HEK293 (cell line): ENCODE data around the gene CD164.

Experiments used
- CTCF ChIA-PET: fragments of 350-600 bp; formaldehyde crosslinking; extraction: SDS; loops from one replicate; lab custom pipeline; 2021; ENCODE audit warnings: antibody characterized with exemption; lab: Yijun Ruan, JAX
- POLR2A ChIA-PET: fragments of 300-600 bp; formaldehyde crosslinking; extraction: SDS; loops from one replicate; lab custom pipeline; 2020; ENCODE audit warnings: antibody characterized with exemption, inconsistent platforms; lab: Yijun Ruan, JAX
- H3K27ac ChIP-seq: fragments of 200-500 bp; sonication (Bioruptor generic); 2 replicates; pipeline ENCODE4 v1.5.1; 2014; ENCODE audit warnings: low read depth, low read length, control low read depth, inconsistent platforms; ENCODE audit errors: extremely low read depth
- H3K36me3 ChIP-seq, 2 experiments: fragments of 200-500 bp in 1 of 2; sonication (Bioruptor generic) in 1 of 2; 1 replicate in 1 of 2; 2 replicates in 1 of 2; pipeline ENCODE4 v1.5.1; 2014 to 2017; ENCODE audit warnings: inconsistent platforms in 2 of 2, low read length in 2 of 2; ENCODE audit not compliant: control insufficient read depth in 2 of 2, insufficient read depth in 1 of 2
- H3K4me1 ChIP-seq: fragments of 200-500 bp; sonication (Bioruptor generic); 2 replicates; pipeline ENCODE4 v1.5.1; 2014; ENCODE audit warnings: mild to moderate bottlenecking, low read length, inconsistent platforms; ENCODE audit not compliant: control insufficient read depth, insufficient read depth
- H3K4me3 ChIP-seq: 2 replicates; pipeline ENCODE4 v1.5.1; 2011; ENCODE audit warnings: low read depth, mild to moderate bottlenecking, control low read depth, low read length, moderate library complexity
- H3K9me3 ChIP-seq: fragments of 200-500 bp; sonication (Bioruptor generic); 2 replicates; pipeline ENCODE4 v1.5.1; 2014; ENCODE audit warnings: low read depth, low read length, inconsistent platforms; ENCODE audit not compliant: control insufficient read depth, insufficient read depth
- BCL11B ChIP-seq: fragments of 450-650 bp; formaldehyde crosslinking; IDR thresholded peaks from 2 replicates; pipeline ENCODE4 v1.5.1; 2016; ENCODE audit warnings: low read depth, missing biosample characterization, missing genetic modification characterization
- INSM2 ChIP-seq: fragments of 450-650 bp; formaldehyde crosslinking; IDR thresholded peaks from 2 replicates; pipeline ENCODE4 v1.5.1; 2016; ENCODE audit warnings: missing biosample characterization, missing genetic modification characterization
- PBX3 ChIP-seq: sonication (generic); formaldehyde crosslinking; IDR thresholded peaks from 2 replicates; pipeline ENCODE4 v1.8.1; 2022; ENCODE audit warnings: mild to moderate bottlenecking, moderate library complexity, missing genetic modification reagents
- REST ChIP-seq: fragments of 450-650 bp; formaldehyde crosslinking; IDR thresholded peaks from 2 replicates; pipeline ENCODE4 v1.5.1; 2016; ENCODE audit warnings: missing biosample characterization, missing genetic modification characterization
- TCF7L2 ChIP-seq: IDR thresholded peaks from 2 replicates; pipeline ENCODE4 v1.6.1; 2011; ENCODE audit warnings: low read depth, mild to moderate bottlenecking, inconsistent platforms, low read length, moderate library complexity, borderline replicate concordance
- ZBTB21 ChIP-seq: fragments of 450-650 bp; formaldehyde crosslinking; IDR thresholded peaks from 2 replicates; pipeline ENCODE4 v1.5.1; 2017; ENCODE audit warnings: missing biosample characterization, missing genetic modification characterization
- ZBTB26 ChIP-seq: fragments of 450-650 bp; formaldehyde crosslinking; optimal IDR thresholded peaks from 2 replicates; pipeline ENCODE3; 2016; ENCODE audit warnings: missing biosample characterization, mild to moderate bottlenecking, missing genetic modification characterization
- ZEB2 ChIP-seq: fragments of 450-650 bp; formaldehyde crosslinking; IDR thresholded peaks from 2 replicates; pipeline ENCODE4 v1.5.1; 2016; ENCODE audit warnings: missing biosample characterization, missing genetic modification characterization
- ZNF138 ChIP-seq: fragments of 450-650 bp; formaldehyde crosslinking; IDR thresholded peaks from 2 replicates; pipeline ENCODE4 v1.5.1; 2016; ENCODE audit warnings: missing biosample characterization, missing genetic modification characterization, borderline replicate concordance
- ZNF248 ChIP-seq: fragments of 450-650 bp; formaldehyde crosslinking; IDR thresholded peaks from 2 replicates; pipeline ENCODE4 v1.5.1; 2017; ENCODE audit warnings: missing biosample characterization, missing genetic modification characterization
- ZNF280D ChIP-seq: fragments of 450-650 bp; formaldehyde crosslinking; IDR thresholded peaks from 2 replicates; pipeline ENCODE4 v1.5.1; 2016; ENCODE audit warnings: missing biosample characterization, missing genetic modification characterization
- ZNF391 ChIP-seq: fragments of 450-650 bp; formaldehyde crosslinking; IDR thresholded peaks from 2 replicates; pipeline ENCODE4 v1.5.1; 2016; ENCODE audit warnings: low read depth, missing biosample characterization, missing genetic modification characterization, borderline replicate concordance
- ZNF473 ChIP-seq: fragments of 450-650 bp; formaldehyde crosslinking; IDR thresholded peaks from 2 replicates; pipeline ENCODE4 v1.5.1; 2017; ENCODE audit warnings: missing biosample characterization, missing genetic modification characterization
- ZNF501 ChIP-seq: fragments of 450-650 bp; formaldehyde crosslinking; IDR thresholded peaks from 2 replicates; pipeline ENCODE4 v1.5.1; 2016; ENCODE audit warnings: missing biosample characterization, missing genetic modification characterization
- ZNF561 ChIP-seq: fragments of 450-650 bp; IDR thresholded peaks from 2 replicates; pipeline ENCODE4 v1.5.1; 2018; ENCODE audit warnings: missing biosample characterization, missing genetic modification characterization, borderline replicate concordance
- ZNF596 ChIP-seq: fragments of 450-650 bp; IDR thresholded peaks from 2 replicates; pipeline ENCODE4 v1.5.0; 2018; ENCODE audit warnings: missing biosample characterization, mild to moderate bottlenecking, missing genetic modification characterization, moderate library complexity
- ZNF621 ChIP-seq: fragments of 450-650 bp; formaldehyde crosslinking; IDR thresholded peaks from 2 replicates; pipeline ENCODE4 v1.5.1; 2017; ENCODE audit warnings: missing biosample characterization, missing genetic modification characterization
- ZNF660 ChIP-seq: fragments of 450-650 bp; IDR thresholded peaks from 2 replicates; pipeline ENCODE4 v1.5.1; 2018; ENCODE audit warnings: missing biosample characterization, mild to moderate bottlenecking, missing genetic modification characterization
- ZNF701 ChIP-seq: fragments of 450-650 bp; formaldehyde crosslinking; IDR thresholded peaks from 2 replicates; pipeline ENCODE4 v1.5.1; 2016; ENCODE audit warnings: missing biosample characterization, missing genetic modification characterization
- ZNF76 ChIP-seq: fragments of 450-650 bp; formaldehyde crosslinking; IDR thresholded peaks from 2 replicates; pipeline ENCODE4; 2016; ENCODE audit warnings: low read depth, missing biosample characterization, missing genetic modification characterization, borderline replicate concordance
- ZNF792 ChIP-seq: fragments of 450-650 bp; formaldehyde crosslinking; IDR thresholded peaks from 2 replicates; pipeline ENCODE4 v1.5.1; 2016; ENCODE audit warnings: missing biosample characterization, missing genetic modification characterization
- ZNF837 ChIP-seq: fragments of 450-650 bp; formaldehyde crosslinking; IDR thresholded peaks from 2 replicates; pipeline ENCODE4 v1.5.1; 2016; ENCODE audit warnings: missing biosample characterization, missing genetic modification characterization

CD164 gene

GRCh38 chr6:109344226-109344625 lies 38.0 kb downstream of the CD164 start:
- H3K27ac ChIP-seq: no peak overlapping the region
- POLR2A ChIA-PET: no interaction called here
- H3K4me3 ChIP-seq: no peak overlapping the region
- no peaks in the 10 kb centered on the region for H3K9me3 ChIP-seq
- H3K4me1 ChIP-seq: no peaks in the 10 kb centered on the region
- TF ChIP-seq INSM2 (no peak), ZEB2 (tag by site-specific recombination) (no peak), PBX3 (CRISPR knock-in tag) (no peak), ZNF837 (tag by site-specific recombination) (no peak), BCL11B (tag by site-specific recombination) (no peak), ZNF76 (tag by site-specific recombination) (no peak), ZNF596 (tag by site-specific recombination) (no peak), ZNF391 (tag by site-specific recombination) (no peak), ZNF138 (tag by site-specific recombination) (no peak), ZNF701 (tag by site-specific recombination) (no peak), ZNF660 (no peak), ZBTB26 (tag by site-specific recombination) (no peak), ZNF248 (tag by site-specific recombination) (no peak), ZBTB21 (tag by site-specific recombination) (no peak), ZNF792 (tag by site-specific recombination) (no peak), ZNF561 (tag by site-specific recombination) (no peak)
- CTCF ChIA-PET: interaction anchor here (0.6 kb wide), 1 partner anchor 85 kb away, joined by 3 read pairs; no protein-coding TSS in a partner anchor
- H3K36me3 ChIP-seq: peaks cover 0 to 7% of the 10 kb centered on the region in 2 experiments; a peak in 1 of 3 replicates

GRCh38 chr6:109343518-109343917 lies 38.7 kb downstream of the CD164 start:
- Histone ChIP-seq H3K36me3 (peaks cover 0 to 12% of the 10 kb centered on the region in 2 experiments; a peak in 1 of 3 replicates), H3K27ac (no peak overlapping the region), H3K9me3 (no peaks in the 10 kb centered on the region), H3K4me1 (no peaks in the 10 kb centered on the region), H3K4me3 (no peak overlapping the region)
- ChIA-PET POLR2A (no interaction called here), CTCF (no interaction called here)
- TF ChIP-seq ZNF280D (tag by site-specific recombination): no peak
- no peak for TF ChIP-seq INSM2
- TF ChIP-seq ZNF473 (tag by site-specific recombination): no peak
- TF ChIP-seq TCF7L2: no peak
- TF ChIP-seq REST (tag by site-specific recombination): no peak
- no peak for TF ChIP-seq ZNF501 (tag by site-specific recombination)
- no peak for TF ChIP-seq ZNF596 (tag by site-specific recombination)
- TF ChIP-seq ZNF621 (tag by site-specific recombination): no peak
